ENCODE results near the gene MSI2. TPM values are rescaled to one million over a fixed set of nuclear protein-coding genes. Genes with fewer than 3 reads are reported as not detected.
A peak's percentile ranks its signal among the peaks of the same experiment; 100 is the strongest.

MSI2 gene
- polyA plus RNA-seq, 3 donors = 86.9 to 111 (median 91.4) TPM

GRCh38 chr17:57260325-57261083 lies 4.2 kb downstream of the MSI2 start:
- DNase-seq (ENCODE audit: extremely low read depth in 1 of 11, low read depth in 9 of 11, low spot score in 4 of 11) = no peak

DNA sequence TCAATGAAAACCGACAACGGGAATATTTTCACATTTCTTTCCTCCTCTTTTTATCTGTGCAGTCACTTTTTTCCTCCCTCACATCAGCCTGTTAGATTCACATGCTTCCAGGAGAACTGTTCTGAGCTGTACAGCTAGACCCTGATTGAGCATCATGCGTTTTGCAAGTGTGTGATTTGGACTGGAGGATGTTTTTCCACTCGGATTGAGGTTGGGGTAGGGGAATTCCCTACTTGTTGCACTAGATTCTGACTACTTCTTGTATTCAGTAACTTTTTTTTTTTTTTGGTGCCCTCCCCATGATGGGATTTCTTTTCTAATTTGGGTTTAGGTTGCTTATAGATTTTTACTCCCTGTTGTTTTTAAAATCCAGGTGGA lies 4.8 kb downstream of the MSI2 start:
- DNase-seq (ENCODE audit: extremely low read depth in 1 of 11, low read depth in 9 of 11, low spot score in 4 of 11) = no peak

DNA sequence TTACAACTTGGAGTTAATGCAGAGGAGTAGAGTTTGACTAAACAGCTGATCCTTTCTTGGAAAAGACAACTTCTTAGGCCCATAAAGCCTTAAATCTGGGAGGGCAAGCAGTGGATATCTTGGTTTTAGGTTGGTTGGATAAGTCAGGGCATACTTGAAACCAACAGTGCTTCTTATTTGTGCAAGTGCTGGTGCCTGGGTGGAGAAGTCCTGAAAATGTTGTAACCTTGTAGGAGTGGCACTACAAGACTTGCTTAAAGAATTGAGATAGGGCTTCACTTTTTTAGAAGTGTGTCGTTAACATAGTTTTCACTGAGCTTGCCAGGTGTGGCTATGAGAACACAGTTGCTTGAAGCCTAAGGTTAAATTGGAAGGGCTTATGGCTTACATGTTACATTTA lies 6.2 kb downstream of the MSI2 start:
- no peak for DNase-seq (ENCODE audit: extremely low read depth in 1 of 11, low read depth in 9 of 11, low spot score in 4 of 11)

- DNase-seq (ENCODE audit: extremely low read depth in 1 of 11, low read depth in 9 of 11, low spot score in 4 of 11) = no peak
Observed at GRCh38 chr17:57264250-57264649, 7.9 kb downstream of the MSI2 start.

GRCh38 chr17:57264776-57265175 lies 8.5 kb downstream of the MSI2 start:
- no peak for DNase-seq (ENCODE audit: extremely low read depth in 1 of 11, low read depth in 9 of 11, low spot score in 4 of 11)

- no peak for DNase-seq (ENCODE audit: extremely low read depth in 1 of 11, low read depth in 9 of 11, low spot score in 4 of 11)
Observed at GRCh38 chr17:57266902-57267311, 10.6 kb downstream of the MSI2 start.

- DNase-seq (ENCODE audit: extremely low read depth in 1 of 11, low read depth in 9 of 11, low spot score in 4 of 11) = no peak
Observed at GRCh38 chr17:57268181-57268580, 11.9 kb downstream of the MSI2 start.

GRCh38 chr17:57269052-57269451 lies 12.7 kb downstream of the MSI2 start:
- DNase-seq (ENCODE audit: extremely low read depth in 1 of 11, low read depth in 9 of 11, low spot score in 4 of 11) = no peak

GRCh38 chr17:57269598-57270255 lies 13.4 kb downstream of the MSI2 start:
- no peak for DNase-seq (ENCODE audit: extremely low read depth in 1 of 11, low read depth in 9 of 11, low spot score in 4 of 11)

DNA sequence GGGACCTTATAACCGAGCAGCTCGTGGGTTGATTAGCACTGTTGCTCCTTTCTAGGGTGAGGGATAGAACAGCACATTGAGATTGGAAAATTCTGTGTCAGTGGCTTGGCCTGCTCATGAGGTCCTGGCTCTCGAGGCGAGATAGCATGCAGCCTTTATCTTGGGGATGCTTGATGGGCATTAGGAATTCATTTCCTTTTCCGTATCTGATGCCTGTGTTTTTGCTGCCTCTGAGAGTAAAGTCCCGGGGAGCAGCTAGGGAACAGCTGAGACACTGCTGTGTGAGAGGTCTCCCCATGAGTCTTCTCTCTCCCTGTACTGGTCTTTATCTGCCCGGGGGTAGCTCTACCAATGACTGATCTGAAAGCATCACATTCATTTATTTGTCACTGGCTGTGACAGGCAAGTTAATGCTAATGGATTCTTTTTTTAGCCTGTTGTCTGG lies 14.5 kb downstream of the MSI2 start:
- no peak for DNase-seq (ENCODE audit: extremely low read depth in 1 of 11, low read depth in 9 of 11, low spot score in 4 of 11)

- peak in 3 of 11 donors; percentile 54 to 73 (median 70) for DNase-seq (ENCODE audit: extremely low read depth in 1 of 11, low read depth in 9 of 11, low spot score in 4 of 11)
Observed at GRCh38 chr17:57271821-57272220, 15.5 kb downstream of the MSI2 start.

DNA sequence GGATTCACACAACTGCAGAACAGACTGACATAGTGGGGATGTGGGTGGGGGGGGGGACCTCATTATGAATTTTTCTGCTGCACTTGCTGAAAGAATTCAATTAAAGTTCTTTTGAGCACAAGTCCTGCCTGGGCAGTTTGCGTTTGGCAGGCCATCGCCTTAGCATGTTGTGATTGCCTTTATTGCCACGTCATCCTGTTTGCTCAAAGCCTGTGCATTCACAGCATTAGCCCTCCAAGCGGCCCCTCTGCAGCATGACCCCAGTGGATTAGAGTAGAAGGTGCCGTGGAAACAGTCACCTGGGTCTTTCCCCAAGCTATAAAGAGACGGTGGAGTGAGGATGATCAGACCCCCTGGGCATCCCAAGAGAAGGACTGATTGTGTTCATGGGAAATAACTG lies 17.2 kb downstream of the MSI2 start:
- no peak for DNase-seq (ENCODE audit: extremely low read depth in 1 of 11, low read depth in 9 of 11, low spot score in 4 of 11)

DNA sequence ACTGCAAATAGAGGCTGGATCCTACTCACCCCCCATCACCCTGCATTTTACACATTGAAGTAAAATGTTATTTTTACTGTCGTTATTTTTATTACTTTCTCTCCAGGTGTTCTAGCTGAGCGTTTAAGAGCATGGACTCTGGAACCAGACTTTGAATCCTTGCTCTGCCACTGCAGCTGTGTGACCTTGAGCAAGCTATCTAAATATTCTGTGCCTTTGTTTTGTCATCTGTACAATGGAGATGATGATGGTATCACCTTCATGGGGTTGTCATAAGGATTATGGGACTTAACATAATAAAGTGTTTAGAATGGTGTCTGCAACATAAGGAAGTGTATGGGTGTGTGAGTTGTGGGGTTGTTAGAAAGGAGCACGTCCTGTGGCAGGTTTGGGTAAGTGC lies 17.8 kb downstream of the MSI2 start:
- DNase-seq (ENCODE audit: extremely low read depth in 1 of 11, low read depth in 9 of 11, low spot score in 4 of 11) = no peak

DNA sequence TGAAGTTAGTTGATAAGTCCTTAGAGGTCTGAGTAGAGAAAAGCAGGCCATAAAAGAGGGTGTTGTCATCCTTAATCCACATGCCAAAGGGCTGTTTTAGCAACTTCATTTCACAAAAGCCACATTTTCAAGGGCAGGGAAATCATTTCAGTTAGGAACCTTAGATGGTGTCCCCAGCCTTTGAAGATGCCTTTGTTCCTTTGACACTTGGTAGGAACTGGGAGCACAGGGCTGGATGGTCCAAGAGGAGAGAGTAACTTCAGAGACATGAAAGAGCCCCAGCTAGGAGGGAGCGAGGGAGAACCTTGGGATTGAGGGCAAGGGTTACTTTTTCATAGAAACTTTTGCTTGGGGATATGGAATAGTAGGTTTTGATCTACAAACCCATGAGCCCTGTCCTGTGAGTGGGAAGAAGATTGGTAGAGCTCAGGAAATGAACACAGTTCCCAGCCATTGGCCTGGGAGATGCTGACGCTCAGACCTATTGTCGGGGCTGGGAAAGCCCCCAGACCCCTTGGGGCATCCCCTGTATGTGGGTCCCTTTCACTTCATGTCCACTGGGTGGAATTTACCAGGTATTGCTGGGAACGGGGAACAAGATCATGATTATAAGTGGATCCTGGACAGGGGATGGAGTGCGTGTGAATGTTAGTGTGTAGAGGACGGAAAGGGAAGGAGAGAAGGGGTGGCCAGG lies 18.9 kb downstream of the MSI2 start:
- DNase-seq (ENCODE audit: extremely low read depth in 1 of 11, low read depth in 9 of 11, low spot score in 4 of 11) = no peak

GRCh38 chr17:57276621-57277020 lies 20.3 kb downstream of the MSI2 start:
- DNase-seq (ENCODE audit: extremely low read depth in 1 of 11, low read depth in 9 of 11, low spot score in 4 of 11) = no peak

DNA sequence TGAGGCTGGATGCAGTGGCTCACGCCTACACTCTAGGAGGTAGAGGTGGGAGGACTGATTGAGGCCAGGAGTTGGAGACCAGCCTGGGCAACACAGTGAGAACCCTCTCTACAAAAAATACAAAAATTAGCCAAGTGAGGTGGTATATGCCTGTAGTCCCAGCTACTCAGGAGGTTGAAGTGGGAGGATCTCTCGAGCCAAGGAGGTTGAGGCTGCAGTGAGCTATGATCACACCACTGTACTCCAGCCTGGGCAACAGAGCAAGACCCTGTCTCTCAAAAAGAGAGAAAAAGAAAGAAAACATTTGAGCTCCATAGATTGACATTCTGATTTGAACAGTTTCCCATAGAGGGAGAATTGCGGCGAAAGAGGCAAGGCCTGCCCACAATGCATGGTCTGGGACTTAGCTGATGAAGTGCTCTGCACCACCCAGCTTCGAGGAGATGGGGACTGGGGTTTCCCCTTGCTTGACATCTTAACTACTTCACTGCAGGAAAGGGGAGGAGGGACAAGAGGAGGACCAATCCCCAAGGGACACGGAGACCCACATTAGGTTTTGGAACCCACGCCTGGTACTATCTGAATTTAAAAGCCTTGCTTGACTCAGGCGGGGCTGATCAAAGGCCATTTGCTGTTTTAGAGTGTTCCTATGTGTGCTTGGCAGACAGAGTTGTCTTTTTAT lies 21.7 kb downstream of the MSI2 start:
- no peak for DNase-seq (ENCODE audit: extremely low read depth in 1 of 11, low read depth in 9 of 11, low spot score in 4 of 11)

- DNase-seq (ENCODE audit: extremely low read depth in 1 of 11, low read depth in 9 of 11, low spot score in 4 of 11) = no peak
Observed at GRCh38 chr17:57278740-57279387, 22.5 kb downstream of the MSI2 start.

- no peak for DNase-seq (ENCODE audit: extremely low read depth in 1 of 11, low read depth in 9 of 11, low spot score in 4 of 11)
Observed at GRCh38 chr17:57279432-57279831, 23.1 kb downstream of the MSI2 start.

GRCh38 chr17:57281887-57282286 lies 25.6 kb downstream of the MSI2 start:
- no peak for DNase-seq (ENCODE audit: extremely low read depth in 1 of 11, low read depth in 9 of 11, low spot score in 4 of 11)

Data from renal cortex interstitium (tissue), 11 donors.